ENCODE results near the gene NUF2. TPM values are rescaled to one million over a fixed set of nuclear protein-coding genes. Genes with fewer than 3 reads are reported as not detected.

NUF2 gene
- total and polyA plus RNA-seq, 2 of the 8 experiments (the other 6 are each of a cell fraction or from before 2014, with no cell fraction given): 12.1 to 28.3 TPM

DNA sequence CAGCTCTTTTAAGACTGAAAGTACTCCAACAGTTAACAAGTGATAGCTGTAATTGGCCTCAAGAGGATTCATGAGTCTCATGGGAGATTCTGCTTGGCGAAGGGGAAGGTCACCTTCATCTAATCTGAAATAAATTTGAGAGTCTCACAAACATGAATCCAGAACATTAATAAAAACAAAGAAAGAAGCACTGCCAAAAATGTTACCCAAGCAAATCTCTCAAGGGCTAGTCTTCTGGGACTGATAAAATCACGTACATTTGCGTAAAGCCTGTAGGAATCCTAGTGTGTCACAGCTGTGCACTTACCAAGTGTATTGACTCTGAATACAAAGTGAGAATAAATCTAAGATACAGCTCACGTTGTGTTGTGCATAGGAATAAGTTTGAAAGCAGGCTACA lies 21.2 kb upstream of the NUF2 start (continued):
- TF ChIP-seq, protein P1, sequence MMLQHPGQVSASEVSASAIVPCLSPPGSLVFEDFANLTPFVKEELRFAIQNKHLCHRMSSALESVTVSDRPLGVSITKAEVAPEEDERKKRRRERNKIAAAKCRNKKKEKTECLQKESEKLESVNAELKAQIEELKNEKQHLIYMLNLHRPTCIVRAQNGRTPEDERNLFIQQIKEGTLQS (IDR thresholded peaks at IDR 0.05; ENCODE audit: insufficient read depth, low read depth, low read length): no peak
- TF ChIP-seq, protein P2, sequence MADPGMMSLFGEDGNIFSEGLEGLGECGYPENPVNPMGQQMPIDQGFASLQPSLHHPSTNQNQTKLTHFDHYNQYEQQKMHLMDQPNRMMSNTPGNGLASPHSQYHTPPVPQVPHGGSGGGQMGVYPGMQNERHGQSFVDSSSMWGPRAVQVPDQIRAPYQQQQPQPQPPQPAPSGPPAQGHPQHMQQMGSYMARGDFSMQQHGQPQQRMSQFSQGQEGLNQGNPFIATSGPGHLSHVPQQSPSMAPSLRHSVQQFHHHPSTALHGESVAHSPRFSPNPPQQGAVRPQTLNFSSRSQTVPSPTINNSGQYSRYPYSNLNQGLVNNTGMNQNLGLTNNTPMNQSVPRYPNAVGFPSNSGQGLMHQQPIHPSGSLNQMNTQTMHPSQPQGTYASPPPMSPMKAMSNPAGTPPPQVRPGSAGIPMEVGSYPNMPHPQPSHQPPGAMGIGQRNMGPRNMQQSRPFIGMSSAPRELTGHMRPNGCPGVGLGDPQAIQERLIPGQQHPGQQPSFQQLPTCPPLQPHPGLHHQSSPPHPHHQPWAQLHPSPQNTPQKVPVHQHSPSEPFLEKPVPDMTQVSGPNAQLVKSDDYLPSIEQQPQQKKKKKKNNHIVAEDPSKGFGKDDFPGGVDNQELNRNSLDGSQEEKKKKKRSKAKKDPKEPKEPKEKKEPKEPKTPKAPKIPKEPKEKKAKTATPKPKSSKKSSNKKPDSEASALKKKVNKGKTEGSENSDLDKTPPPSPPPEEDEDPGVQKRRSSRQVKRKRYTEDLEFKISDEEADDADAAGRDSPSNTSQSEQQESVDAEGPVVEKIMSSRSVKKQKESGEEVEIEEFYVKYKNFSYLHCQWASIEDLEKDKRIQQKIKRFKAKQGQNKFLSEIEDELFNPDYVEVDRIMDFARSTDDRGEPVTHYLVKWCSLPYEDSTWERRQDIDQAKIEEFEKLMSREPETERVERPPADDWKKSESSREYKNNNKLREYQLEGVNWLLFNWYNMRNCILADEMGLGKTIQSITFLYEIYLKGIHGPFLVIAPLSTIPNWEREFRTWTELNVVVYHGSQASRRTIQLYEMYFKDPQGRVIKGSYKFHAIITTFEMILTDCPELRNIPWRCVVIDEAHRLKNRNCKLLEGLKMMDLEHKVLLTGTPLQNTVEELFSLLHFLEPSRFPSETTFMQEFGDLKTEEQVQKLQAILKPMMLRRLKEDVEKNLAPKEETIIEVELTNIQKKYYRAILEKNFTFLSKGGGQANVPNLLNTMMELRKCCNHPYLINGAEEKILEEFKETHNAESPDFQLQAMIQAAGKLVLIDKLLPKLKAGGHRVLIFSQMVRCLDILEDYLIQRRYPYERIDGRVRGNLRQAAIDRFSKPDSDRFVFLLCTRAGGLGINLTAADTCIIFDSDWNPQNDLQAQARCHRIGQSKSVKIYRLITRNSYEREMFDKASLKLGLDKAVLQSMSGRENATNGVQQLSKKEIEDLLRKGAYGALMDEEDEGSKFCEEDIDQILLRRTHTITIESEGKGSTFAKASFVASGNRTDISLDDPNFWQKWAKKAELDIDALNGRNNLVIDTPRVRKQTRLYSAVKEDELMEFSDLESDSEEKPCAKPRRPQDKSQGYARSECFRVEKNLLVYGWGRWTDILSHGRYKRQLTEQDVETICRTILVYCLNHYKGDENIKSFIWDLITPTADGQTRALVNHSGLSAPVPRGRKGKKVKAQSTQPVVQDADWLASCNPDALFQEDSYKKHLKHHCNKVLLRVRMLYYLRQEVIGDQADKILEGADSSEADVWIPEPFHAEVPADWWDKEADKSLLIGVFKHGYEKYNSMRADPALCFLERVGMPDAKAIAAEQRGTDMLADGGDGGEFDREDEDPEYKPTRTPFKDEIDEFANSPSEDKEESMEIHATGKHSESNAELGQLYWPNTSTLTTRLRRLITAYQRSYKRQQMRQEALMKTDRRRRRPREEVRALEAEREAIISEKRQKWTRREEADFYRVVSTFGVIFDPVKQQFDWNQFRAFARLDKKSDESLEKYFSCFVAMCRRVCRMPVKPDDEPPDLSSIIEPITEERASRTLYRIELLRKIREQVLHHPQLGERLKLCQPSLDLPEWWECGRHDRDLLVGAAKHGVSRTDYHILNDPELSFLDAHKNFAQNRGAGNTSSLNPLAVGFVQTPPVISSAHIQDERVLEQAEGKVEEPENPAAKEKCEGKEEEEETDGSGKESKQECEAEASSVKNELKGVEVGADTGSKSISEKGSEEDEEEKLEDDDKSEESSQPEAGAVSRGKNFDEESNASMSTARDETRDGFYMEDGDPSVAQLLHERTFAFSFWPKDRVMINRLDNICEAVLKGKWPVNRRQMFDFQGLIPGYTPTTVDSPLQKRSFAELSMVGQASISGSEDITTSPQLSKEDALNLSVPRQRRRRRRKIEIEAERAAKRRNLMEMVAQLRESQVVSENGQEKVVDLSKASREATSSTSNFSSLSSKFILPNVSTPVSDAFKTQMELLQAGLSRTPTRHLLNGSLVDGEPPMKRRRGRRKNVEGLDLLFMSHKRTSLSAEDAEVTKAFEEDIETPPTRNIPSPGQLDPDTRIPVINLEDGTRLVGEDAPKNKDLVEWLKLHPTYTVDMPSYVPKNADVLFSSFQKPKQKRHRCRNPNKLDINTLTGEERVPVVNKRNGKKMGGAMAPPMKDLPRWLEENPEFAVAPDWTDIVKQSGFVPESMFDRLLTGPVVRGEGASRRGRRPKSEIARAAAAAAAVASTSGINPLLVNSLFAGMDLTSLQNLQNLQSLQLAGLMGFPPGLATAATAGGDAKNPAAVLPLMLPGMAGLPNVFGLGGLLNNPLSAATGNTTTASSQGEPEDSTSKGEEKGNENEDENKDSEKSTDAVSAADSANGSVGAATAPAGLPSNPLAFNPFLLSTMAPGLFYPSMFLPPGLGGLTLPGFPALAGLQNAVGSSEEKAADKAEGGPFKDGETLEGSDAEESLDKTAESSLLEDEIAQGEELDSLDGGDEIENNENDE (IDR thresholded peaks at IDR 0.05; ENCODE audit: insufficient replicate concordance, low read length): no peak
- TF ChIP-seq SIN3A (conservative IDR thresholded peaks at IDR 0.05 in 1 of 2, IDR thresholded peaks at IDR 0.05 in 1 of 2; ENCODE audit: low read depth in 1 of 2, low read length in 2 of 2) (no peak), TBP (IDR thresholded peaks at IDR 0.05; ENCODE audit: low read depth, low read length) (no peak)

Data from H1 (cell line).